GM10266 (cell line): Measurements from ENCODE around the gene WDFY3.

Experiments used
- DNase-seq: peaks from one replicate; pipeline ENCODE4 v3.0.0; 2012; ENCODE audit errors: extremely low spot score
- TF ChIP-seq, protein P1 (sequence below): IDR thresholded peaks from 2 replicates; pipeline ENCODE4 v1.5.1; 2012; ENCODE audit warnings: mild to moderate bottlenecking, low read depth; ENCODE audit not compliant: control insufficient read depth, insufficient read depth; ENCODE audit errors: missing control alignments

The WDFY3 gene

GRCh38 chr4:84948056-84948455, 18.4 kb downstream of the WDFY3 start:
- TF ChIP-seq, protein P1, sequence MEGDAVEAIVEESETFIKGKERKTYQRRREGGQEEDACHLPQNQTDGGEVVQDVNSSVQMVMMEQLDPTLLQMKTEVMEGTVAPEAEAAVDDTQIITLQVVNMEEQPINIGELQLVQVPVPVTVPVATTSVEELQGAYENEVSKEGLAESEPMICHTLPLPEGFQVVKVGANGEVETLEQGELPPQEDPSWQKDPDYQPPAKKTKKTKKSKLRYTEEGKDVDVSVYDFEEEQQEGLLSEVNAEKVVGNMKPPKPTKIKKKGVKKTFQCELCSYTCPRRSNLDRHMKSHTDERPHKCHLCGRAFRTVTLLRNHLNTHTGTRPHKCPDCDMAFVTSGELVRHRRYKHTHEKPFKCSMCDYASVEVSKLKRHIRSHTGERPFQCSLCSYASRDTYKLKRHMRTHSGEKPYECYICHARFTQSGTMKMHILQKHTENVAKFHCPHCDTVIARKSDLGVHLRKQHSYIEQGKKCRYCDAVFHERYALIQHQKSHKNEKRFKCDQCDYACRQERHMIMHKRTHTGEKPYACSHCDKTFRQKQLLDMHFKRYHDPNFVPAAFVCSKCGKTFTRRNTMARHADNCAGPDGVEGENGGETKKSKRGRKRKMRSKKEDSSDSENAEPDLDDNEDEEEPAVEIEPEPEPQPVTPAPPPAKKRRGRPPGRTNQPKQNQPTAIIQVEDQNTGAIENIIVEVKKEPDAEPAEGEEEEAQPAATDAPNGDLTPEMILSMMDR: no peak
- DNase-seq: no peak

GRCh38 chr4:84944947-84945346, 21.5 kb downstream of the WDFY3 start:
- TF ChIP-seq, protein P1: no peak
- no peak for DNase-seq

GRCh38 chr4:84940960-84941359, 25.5 kb downstream of the WDFY3 start:
- TF ChIP-seq, protein P1: no peak
- DNase-seq: no peak

- no peak for DNase-seq
- TF ChIP-seq, protein P1: no peak
Observed at GRCh38 chr4:84939113-84939512, 27.4 kb downstream of the WDFY3 start.

DNA sequence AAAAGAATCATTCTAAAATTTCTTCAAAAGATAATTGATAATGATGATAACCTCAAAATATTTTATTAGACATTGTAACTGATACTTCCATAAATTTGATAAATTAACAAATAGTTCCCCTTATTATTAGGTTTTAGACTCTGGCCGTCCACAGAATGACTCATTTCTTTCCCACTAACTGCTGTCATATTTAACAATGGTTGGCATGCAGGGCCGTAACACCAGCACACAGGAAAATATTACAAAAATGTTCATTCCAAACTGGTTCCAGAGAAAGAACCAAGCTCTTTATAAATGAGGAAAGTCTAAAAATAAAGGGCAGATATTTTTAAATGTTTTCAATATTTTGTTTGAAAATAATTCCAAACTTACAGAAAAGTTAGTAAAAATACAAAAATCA, 28.2 kb downstream of the WDFY3 start:
- DNase-seq: no peak
- TF ChIP-seq, protein P1: no peak

DNA sequence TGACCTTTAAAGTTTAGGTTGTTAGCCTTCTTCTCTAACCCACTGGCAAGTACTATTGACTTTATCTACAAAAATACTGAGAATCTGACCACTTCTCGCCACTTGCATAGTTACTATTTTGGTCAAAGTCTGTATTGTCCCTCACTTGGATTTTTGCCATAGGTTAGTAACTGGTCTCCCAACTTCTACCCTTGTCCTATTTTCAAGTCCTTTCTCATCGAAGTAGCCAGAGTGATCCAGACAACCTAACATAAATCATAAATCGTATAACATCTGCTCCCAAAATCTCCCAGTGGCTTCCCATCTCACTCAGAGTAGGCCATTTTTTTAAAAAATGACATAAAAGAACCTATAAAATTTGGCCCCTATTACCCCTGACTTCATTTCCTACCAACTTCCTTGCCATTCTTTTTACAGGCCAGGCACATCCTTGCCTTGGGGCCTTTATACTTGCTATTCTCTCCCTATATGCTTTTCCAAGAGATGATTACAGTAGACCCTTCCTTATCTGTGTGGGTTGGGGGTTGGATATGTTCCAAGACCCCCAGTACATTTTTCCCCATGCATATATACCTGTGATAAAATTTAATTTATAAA, 29.0 kb downstream of the WDFY3 start:
- TF ChIP-seq, protein P1: no peak
- DNase-seq: no peak

- TF ChIP-seq, protein P1: no peak
- no peak for DNase-seq
Observed at GRCh38 chr4:84936123-84936522, 30.4 kb downstream of the WDFY3 start.
